Transverse colon (tissue), 4 donors: Measurements from ENCODE around the gene SNTG2. TPM values are rescaled to one million over a fixed set of nuclear protein-coding genes. Genes with fewer than 3 reads are reported as not detected.

ENCODE experiments used
- DNase-seq: peaks from one replicate; pipeline ENCODE4 v3.0.0-alpha.2; 2019
- H3K27ac ChIP-seq, 4 donors: fragments of 200-600 bp; sonication (generic); 2 replicates each; pipeline ENCODE4 v1.5.1; 2016 to 2018; ENCODE audit warnings: inconsistent platforms in 4 of 4
- H3K27me3 ChIP-seq: fragments of 200-600 bp; sonication (generic); 2 replicates; pipeline ENCODE4 v1.5.1; 2017; ENCODE audit warnings: inconsistent platforms
- H3K36me3 ChIP-seq, 4 donors: fragments of 200-600 bp; sonication (generic); 2 replicates each; pipeline ENCODE4 v1.5.1; 2017 to 2019; ENCODE audit warnings: inconsistent platforms in 4 of 4
- H3K4me1 ChIP-seq, 4 donors: fragments of 200-600 bp; sonication (generic); 2 replicates each; pipeline ENCODE4 v1.5.1; 2017 to 2020; ENCODE audit warnings: inconsistent platforms in 4 of 4
- H3K4me3 ChIP-seq, 4 donors: fragments of 200-600 bp; sonication (generic); 1 replicate in 1 of 4; 2 replicates in 3 of 4; pipeline versions ENCODE4 v1.5.1 to v1.6.1; 2017 to 2019; ENCODE audit warnings: inconsistent platforms in 4 of 4
- H3K9me3 ChIP-seq, 2 donors: fragments of 200-600 bp; sonication (generic); 2 replicates each; pipeline ENCODE4 v1.5.1; 2017 to 2019; ENCODE audit warnings: inconsistent platforms in 2 of 2
- CTCF ChIP-seq, 5 experiments: fragments of 200-600 bp in 3 of 5; fragments of 450-650 bp in 2 of 5; sonication (generic) in 3 of 5; IDR thresholded peaks; 1 replicate in 2 of 5; 2 replicates in 3 of 5; pipeline ENCODE4 v1.5.1; 2016 to 2017; ENCODE audit warnings: antibody characterized with exemption in 5 of 5, inconsistent platforms in 3 of 5, mild to moderate bottlenecking in 2 of 5, moderate library complexity in 1 of 5
- EP300 ChIP-seq: sonication (generic); formaldehyde crosslinking; IDR thresholded peaks from one replicate; pipeline ENCODE4 v1.6.1; 2017; ENCODE audit warnings: antibody characterized with exemption, low read depth
- POLR2A ChIP-seq: fragments of 450-650 bp; IDR thresholded peaks from one replicate; pipeline ENCODE4 v1.6.1; 2016; ENCODE audit warnings: antibody characterized with exemption, mild to moderate bottlenecking, moderate library complexity
- POLR2AphosphoS5 ChIP-seq, 3 donors: sonication (generic); formaldehyde crosslinking; IDR thresholded peaks; one replicate each; pipeline ENCODE4 v1.6.1; 2016; ENCODE audit warnings: antibody characterized with exemption in 3 of 3
- WGBS, 2 donors: methylation state at CpG; one replicate each; pipeline ENCODE4 v1.1.5; 2018; ENCODE audit warnings: low coverage in 1 of 2; 5-methylcytosine and 5-hydroxymethylcytosine counted together
- in situ Hi-C, 4 donors: fragments of 200-750 bp; cut with MboI; loops; one replicate each; pipeline versions ENCODE4 v1.15.0 to v1.15.1; 2017; ENCODE audit warnings: low sequenced_read_pairs in 3 of 4, low pct_ligation_motif_present in 1 of 4, low pct_unique_long_range_greater_than_20kb in 1 of 4
- intact Hi-C: fragments of 100-400 bp; cut with DNase I; formaldehyde crosslinking; loops from one replicate; pipeline ENCODE4 v1.15.1; 2023; ENCODE audit warnings: low total_unique reads
- total RNA-seq, 4 donors: library from RNA; depleted of rRNA; stranded (reverse); fragments of >200 nt; gene quantifications; one replicate each; pipeline ENCODE4 v1.1.0, GENCODE V29; 2016

Gene SNTG2
- total RNA-seq, 4 donors from 2014 or later, result 0.55 to 4.9 (median 1.5) TPM

- no peaks in the 10 kb centered on the region for H3K4me1 ChIP-seq
- in situ Hi-C loops, result no loop called here
- intact Hi-C loops, result no loop called here
- TF ChIP-seq EP300, result no peak
- TF ChIP-seq CTCF (IDR thresholded peaks at IDR 0.05), result no peak
- no peak for TF ChIP-seq POLR2AphosphoS5 (IDR thresholded peaks at IDR 0.05)
- TF ChIP-seq POLR2A, result no peak
- no peaks in the 10 kb centered on the region for H3K9me3 ChIP-seq
- H3K27ac ChIP-seq, result no peak overlapping the region
- H3K27me3 ChIP-seq, result no peaks in the 10 kb centered on the region
- H3K36me3 ChIP-seq, result no peaks in the 10 kb centered on the region
- DNase-seq, result no peak
- WGBS, 2 donors, result 70 to 82% methylated on average over 1 to 2 of the region's 2 CpGs
- H3K4me3 ChIP-seq, result no peak overlapping the region
Observed at GRCh38 chr2:1393321-1393720, 442.7 kb downstream of the SNTG2 start.

GRCh38 chr2:1394709-1395408 is 444.2 kb downstream of the SNTG2 start:
- no peak for DNase-seq
- intact Hi-C loops (no loop called here), in situ Hi-C loops (no loop called here)
- no peaks in the 10 kb centered on the region for H3K36me3 ChIP-seq
- no peak overlapping the region for H3K4me3 ChIP-seq
- TF ChIP-seq EP300 (no peak), POLR2A (no peak), POLR2AphosphoS5 (IDR thresholded peaks at IDR 0.05) (no peak), CTCF (IDR thresholded peaks at IDR 0.05) (no peak)
- no peaks in the 10 kb centered on the region for H3K4me1 ChIP-seq
- H3K9me3 ChIP-seq, result no peaks in the 10 kb centered on the region
- WGBS, 2 donors, result 73 to 84% methylated on average over 6 to 7 of the region's 7 CpGs
- H3K27me3 ChIP-seq, result no peaks in the 10 kb centered on the region
- no peak overlapping the region for H3K27ac ChIP-seq

GRCh38 chr2:1397350-1397749 is 446.7 kb downstream of the SNTG2 start:
- whole genome bisulfite sequencing, 2 donors, result 50% methylated on average over 4 of the region's 4 CpGs; no CpG with 5 or more reads in 1 of the 2 donors
- Histone ChIP-seq H3K4me3 (no peak overlapping the region), H3K9me3 (no peaks in the 10 kb centered on the region), H3K4me1 (no peaks in the 10 kb centered on the region), H3K27ac (no peak overlapping the region), H3K27me3 (no peaks in the 10 kb centered on the region), H3K36me3 (no peaks in the 10 kb centered on the region)
- TF ChIP-seq POLR2AphosphoS5 (IDR thresholded peaks at IDR 0.05), result no peak
- TF ChIP-seq EP300, result no peak
- TF ChIP-seq POLR2A, result no peak
- TF ChIP-seq CTCF (IDR thresholded peaks at IDR 0.05), result no peak
- no peak for DNase-seq
- intact Hi-C loops (no loop called here), in situ Hi-C loops (no loop called here)

GRCh38 chr2:1398191-1398590 is 447.5 kb downstream of the SNTG2 start:
- no peak for DNase-seq
- Histone ChIP-seq H3K4me3 (no peak overlapping the region), H3K27me3 (no peaks in the 10 kb centered on the region), H3K27ac (no peak overlapping the region), H3K4me1 (no peaks in the 10 kb centered on the region), H3K9me3 (no peaks in the 10 kb centered on the region), H3K36me3 (no peaks in the 10 kb centered on the region)
- no peak for TF ChIP-seq POLR2AphosphoS5 (IDR thresholded peaks at IDR 0.05)
- no peak for TF ChIP-seq CTCF (IDR thresholded peaks at IDR 0.05)
- no peak for TF ChIP-seq EP300
- TF ChIP-seq POLR2A, result no peak
- intact Hi-C loops, result no loop called here
- in situ Hi-C loops, result no loop called here
- WGBS, 2 donors, result 92% methylated on average over 6 of the region's 7 CpGs; no CpG with 5 or more reads in 1 of the 2 donors
